ENCODE measurements around the gene GAGE2A. TPM values are rescaled to one million over a fixed set of nuclear protein-coding genes. Genes with fewer than 3 reads are reported as not detected.
"Not testable (repeated sequence)": the region's sequence is repeated elsewhere in the genome, so short reads cannot be mapped to it uniquely, and the experiment has no call there.

Gene GAGE2A
- not detected for total RNA-seq

DNA sequence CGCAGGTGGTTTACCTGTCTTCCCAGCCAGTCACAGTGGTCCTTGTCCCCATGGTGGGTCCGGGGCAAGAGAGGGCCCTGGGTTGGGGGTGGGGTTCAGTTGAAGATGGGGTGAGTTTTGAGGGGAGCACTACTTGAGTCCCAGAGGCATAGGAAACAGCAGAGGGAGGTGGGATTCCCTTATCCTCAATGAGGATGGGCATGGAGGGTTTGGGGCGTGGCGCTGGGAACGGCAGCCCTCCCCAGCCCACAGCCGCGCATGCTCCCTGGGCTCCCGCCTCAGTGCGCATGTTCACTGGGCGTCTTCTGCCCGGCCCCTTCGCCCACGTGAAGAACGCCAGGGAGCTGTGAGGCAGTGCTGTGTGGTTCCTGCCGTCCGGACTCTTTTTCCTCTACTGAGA is at the start of gene GAGE2A:
Gene GAGE2A, plus strand, starts transcription at position 301 of the 400 bp plus-strand sequence. CDS start 1,155 bp downstream, outside the sequence.
- H3K4me1 ChIP-seq; H3K27ac ChIP-seq; H3K27me3 ChIP-seq; H3K4me3 ChIP-seq; DNase-seq (ENCODE audit: low spot score in 2 of 2); H3K9me3 ChIP-seq; intact Hi-C loops (cut with DNase I); H3K36me3 ChIP-seq: not testable (repeated sequence)

DNA sequence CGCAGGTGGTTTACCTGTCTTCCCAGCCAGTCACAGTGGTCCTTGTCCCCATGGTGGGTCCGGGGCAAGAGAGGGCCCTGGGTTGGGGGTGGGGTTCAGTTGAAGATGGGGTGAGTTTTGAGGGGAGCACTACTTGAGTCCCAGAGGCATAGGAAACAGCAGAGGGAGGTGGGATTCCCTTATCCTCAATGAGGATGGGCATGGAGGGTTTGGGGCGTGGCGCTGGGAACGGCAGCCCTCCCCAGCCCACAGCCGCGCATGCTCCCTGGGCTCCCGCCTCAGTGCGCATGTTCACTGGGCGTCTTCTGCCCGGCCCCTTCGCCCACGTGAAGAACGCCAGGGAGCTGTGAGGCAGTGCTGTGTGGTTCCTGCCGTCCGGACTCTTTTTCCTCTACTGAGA is 47.9 kb upstream of the GAGE2A start, which contains the start of gene GAGE12D:
Gene GAGE12D, plus strand, starts transcription at position 301 of the 400 bp plus-strand sequence. CDS start 1,155 bp downstream, outside the sequence.
- H3K27ac ChIP-seq; H3K4me3 ChIP-seq; DNase-seq (ENCODE audit: low spot score in 2 of 2); H3K27me3 ChIP-seq; H3K4me1 ChIP-seq; H3K36me3 ChIP-seq; intact Hi-C loops (cut with DNase I); H3K9me3 ChIP-seq: not testable (repeated sequence)

GRCh38 chrX:49550989-49551388 is 38.3 kb upstream of the GAGE2A start, which contains the start of gene GAGE12E:
Gene GAGE12E (plus strand): TSS chrX:49551289. CDS start chrX:49552444, 1,155 bp downstream.
- H3K9me3 ChIP-seq; DNase-seq (ENCODE audit: low spot score in 2 of 2); H3K27me3 ChIP-seq; H3K27ac ChIP-seq; H3K36me3 ChIP-seq; intact Hi-C loops (cut with DNase I); H3K4me1 ChIP-seq; H3K4me3 ChIP-seq: not testable (repeated sequence)

DNA sequence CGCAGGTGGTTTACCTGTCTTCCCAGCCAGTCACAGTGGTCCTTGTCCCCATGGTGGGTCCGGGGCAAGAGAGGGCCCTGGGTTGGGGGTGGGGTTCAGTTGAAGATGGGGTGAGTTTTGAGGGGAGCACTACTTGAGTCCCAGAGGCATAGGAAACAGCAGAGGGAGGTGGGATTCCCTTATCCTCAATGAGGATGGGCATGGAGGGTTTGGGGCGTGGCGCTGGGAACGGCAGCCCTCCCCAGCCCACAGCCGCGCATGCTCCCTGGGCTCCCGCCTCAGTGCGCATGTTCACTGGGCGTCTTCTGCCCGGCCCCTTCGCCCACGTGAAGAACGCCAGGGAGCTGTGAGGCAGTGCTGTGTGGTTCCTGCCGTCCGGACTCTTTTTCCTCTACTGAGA is 28.8 kb upstream of the GAGE2A start, which contains the start of gene GAGE12F:
Gene GAGE12F, plus strand, starts transcription at position 301 of the 400 bp plus-strand sequence. CDS start 1,155 bp downstream, outside the sequence.
- H3K27me3 ChIP-seq; H3K27ac ChIP-seq; intact Hi-C loops (cut with DNase I); H3K9me3 ChIP-seq; H3K36me3 ChIP-seq; H3K4me1 ChIP-seq; H3K4me3 ChIP-seq; DNase-seq (ENCODE audit: low spot score in 2 of 2): not testable (repeated sequence)

DNA sequence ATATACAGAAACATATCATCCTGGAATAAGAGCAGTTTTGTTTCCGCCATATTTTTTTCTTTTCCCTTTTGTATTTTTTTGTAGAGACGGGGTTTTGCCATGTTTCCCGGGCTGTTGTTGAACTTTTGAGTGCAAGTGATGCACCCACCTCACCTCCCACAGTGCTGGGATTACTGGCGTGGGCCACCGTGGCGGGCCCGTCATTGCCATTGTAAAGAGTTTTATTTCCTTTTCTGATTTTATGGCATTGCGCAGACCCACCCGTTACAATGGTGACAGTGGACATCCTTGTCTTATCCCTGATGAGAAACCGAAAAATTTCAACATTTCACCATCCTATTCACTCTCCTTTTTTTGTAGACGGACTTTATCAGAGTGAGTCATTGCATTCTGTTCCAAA is 20.6 kb upstream of the GAGE2A start:
- intact Hi-C loops (cut with DNase I); H3K36me3 ChIP-seq; H3K4me3 ChIP-seq; H3K27me3 ChIP-seq; DNase-seq (ENCODE audit: low spot score in 2 of 2); H3K4me1 ChIP-seq; H3K9me3 ChIP-seq; H3K27ac ChIP-seq: not testable (repeated sequence)

GRCh38 chrX:49569152-49569551 is 20.1 kb upstream of the GAGE2A start:
- DNase-seq (ENCODE audit: low spot score in 2 of 2), result not testable (repeated sequence)

DNA sequence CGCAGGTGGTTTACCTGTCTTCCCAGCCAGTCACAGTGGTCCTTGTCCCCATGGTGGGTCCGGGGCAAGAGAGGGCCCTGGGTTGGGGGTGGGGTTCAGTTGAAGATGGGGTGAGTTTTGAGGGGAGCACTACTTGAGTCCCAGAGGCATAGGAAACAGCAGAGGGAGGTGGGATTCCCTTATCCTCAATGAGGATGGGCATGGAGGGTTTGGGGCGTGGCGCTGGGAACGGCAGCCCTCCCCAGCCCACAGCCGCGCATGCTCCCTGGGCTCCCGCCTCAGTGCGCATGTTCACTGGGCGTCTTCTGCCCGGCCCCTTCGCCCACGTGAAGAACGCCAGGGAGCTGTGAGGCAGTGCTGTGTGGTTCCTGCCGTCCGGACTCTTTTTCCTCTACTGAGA is 19.2 kb upstream of the GAGE2A start, which contains the start of gene GAGE12G:
Gene GAGE12G, plus strand, starts transcription at position 301 of the 400 bp plus-strand sequence. CDS start 1,155 bp downstream, outside the sequence.
- H3K27ac ChIP-seq; DNase-seq (ENCODE audit: low spot score in 2 of 2); intact Hi-C loops (cut with DNase I); H3K4me1 ChIP-seq; H3K9me3 ChIP-seq; H3K36me3 ChIP-seq; H3K4me3 ChIP-seq; H3K27me3 ChIP-seq: not testable (repeated sequence)

More at GRCh38 chrX:49569152-49569551, 20.1 kb upstream of the GAGE2A start:
- intact Hi-C loops (cut with DNase I); H3K4me1 ChIP-seq; H3K36me3 ChIP-seq; H3K27me3 ChIP-seq; H3K4me3 ChIP-seq; H3K9me3 ChIP-seq; H3K27ac ChIP-seq: not testable (repeated sequence)

- DNase-seq (ENCODE audit: low spot score in 2 of 2); H3K4me1 ChIP-seq; H3K36me3 ChIP-seq; H3K9me3 ChIP-seq; H3K4me3 ChIP-seq; intact Hi-C loops (cut with DNase I); H3K27ac ChIP-seq; H3K27me3 ChIP-seq: not testable (repeated sequence)
Observed at GRCh38 chrX:49579649-49580048, 9.6 kb upstream of the GAGE2A start, which contains the start of gene GAGE12H. Gene GAGE12H (plus strand): TSS chrX:49579949. CDS start chrX:49581104, 1,155 bp downstream.

DNA sequence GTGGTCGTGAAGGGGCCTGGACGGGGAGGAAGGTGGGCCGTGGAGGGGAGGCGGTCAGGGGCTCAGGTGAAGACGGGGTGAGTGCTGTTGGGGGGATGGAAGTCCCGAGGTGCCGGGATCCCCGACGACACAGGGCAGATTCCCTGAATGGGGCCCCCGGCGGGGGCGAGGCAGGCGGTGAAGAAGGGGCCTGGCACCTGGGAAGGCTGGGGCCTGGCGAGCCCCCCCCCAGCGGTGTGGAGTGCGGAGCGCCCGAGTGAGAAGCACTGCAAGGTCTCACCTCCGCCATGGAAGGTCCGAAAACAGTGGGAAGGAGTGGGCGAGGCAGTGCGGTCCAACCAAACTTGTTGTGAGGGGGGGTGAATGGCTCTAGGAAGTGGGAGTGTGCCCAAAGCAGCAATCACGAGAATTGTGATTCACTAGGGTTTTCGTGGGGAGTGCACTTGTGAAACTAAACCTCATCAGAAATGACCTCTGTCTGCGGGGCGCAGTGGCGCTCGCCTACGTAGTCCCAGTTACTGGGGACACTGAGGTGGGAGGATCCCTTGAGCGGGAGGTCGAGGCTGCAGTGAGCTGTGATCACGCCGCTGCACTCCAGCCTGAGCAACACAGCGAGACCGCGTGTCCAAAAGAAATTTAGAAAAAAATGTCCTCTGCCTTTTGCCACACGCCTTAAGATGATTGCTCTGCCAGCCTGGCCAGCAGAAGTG is 628 bp downstream of the GAGE2A start:
- H3K27me3 ChIP-seq; intact Hi-C loops (cut with DNase I); H3K4me1 ChIP-seq; H3K4me3 ChIP-seq; H3K36me3 ChIP-seq; H3K27ac ChIP-seq; H3K9me3 ChIP-seq: not testable (repeated sequence)
- peak in 1 of 2 donors; percentile 72 for DNase-seq (ENCODE audit: low spot score in 2 of 2)

DNA sequence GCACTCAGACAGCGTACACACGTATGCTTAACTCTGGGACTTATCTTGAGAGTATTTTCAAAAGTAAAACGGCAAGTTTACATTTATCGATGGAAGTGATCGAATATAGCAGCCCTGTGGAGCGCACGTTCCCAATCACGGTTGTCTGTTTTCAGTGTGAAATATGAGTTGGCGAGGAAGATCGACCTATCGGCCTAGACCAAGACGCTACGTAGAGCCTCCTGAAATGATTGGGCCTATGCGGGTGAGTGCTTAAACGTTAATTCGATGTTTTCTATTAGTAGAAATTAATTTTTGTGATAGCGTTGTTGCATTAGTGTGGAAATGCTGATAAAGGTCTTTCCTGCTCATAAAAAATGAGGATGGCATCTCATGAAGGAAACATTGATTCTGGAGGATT is 1.2 kb downstream of the GAGE2A start:
- H3K9me3 ChIP-seq; intact Hi-C loops (cut with DNase I); H3K27me3 ChIP-seq; H3K27ac ChIP-seq; H3K36me3 ChIP-seq; H3K4me1 ChIP-seq; DNase-seq (ENCODE audit: low spot score in 2 of 2); H3K4me3 ChIP-seq: not testable (repeated sequence)

- H3K4me1 ChIP-seq; H3K4me3 ChIP-seq; H3K27me3 ChIP-seq; intact Hi-C loops (cut with DNase I); H3K9me3 ChIP-seq; DNase-seq (ENCODE audit: low spot score in 2 of 2); H3K36me3 ChIP-seq; H3K27ac ChIP-seq: not testable (repeated sequence)
Observed at GRCh38 chrX:49598720-49599119, 9.4 kb downstream of the GAGE2A start, which contains the start of gene GAGE1. Gene GAGE1 (plus strand): TSS chrX:49599020. CDS start chrX:49600175, 1,155 bp downstream.
